CD14-positive monocyte (primary cell): ENCODE data around the gene SMTNL2. TPM values are rescaled to one million over a fixed set of nuclear protein-coding genes. Genes with fewer than 3 reads are reported as not detected.
A peak's percentile ranks its signal among the peaks of the same experiment; 100 is the strongest.

ENCODE experiments used
- DNase-seq, 3 donors: peaks; one replicate each; pipeline ENCODE4 v3.0.0-alpha.2; 2011 to 2022
- H2AFZ ChIP-seq: 2 replicates; pipeline ENCODE4 v1.6.0; 2012; ENCODE audit warnings: mild to moderate bottlenecking, low read depth, low read length, inconsistent platforms; ENCODE audit not compliant: insufficient read depth, poor library complexity, severe bottlenecking
- H3K27ac ChIP-seq, 2 donors: 1 replicate in 1 of 2; 2 replicates in 1 of 2; pipeline ENCODE4 v1.5.1; 2012 to 2013; ENCODE audit warnings: low read length in 2 of 2, control low read depth in 1 of 2, inconsistent platforms in 1 of 2, low read depth in 1 of 2, mild to moderate bottlenecking in 1 of 2
- H3K27me3 ChIP-seq, 2 donors: one replicate each; pipeline versions ENCODE4 v1.6.0 to v1.6.1; 2011 to 2013; ENCODE audit warnings: low read length in 2 of 2; ENCODE audit not compliant: control insufficient read depth in 2 of 2, insufficient read depth in 2 of 2
- H3K36me3 ChIP-seq, 2 donors: replicated peaks in 1 of 2; 1 replicate in 1 of 2; 2 replicates in 1 of 2; pipeline versions ENCODE4 v1.5.1 to v1.6.1; 2012 to 2013; ENCODE audit warnings: low read length in 2 of 2, control low read depth in 1 of 2, inconsistent platforms in 1 of 2, mild to moderate bottlenecking in 1 of 2; ENCODE audit not compliant: insufficient read depth in 2 of 2, control insufficient read depth in 1 of 2
- H3K4me1 ChIP-seq, 2 donors: 1 replicate in 1 of 2; 2 replicates in 1 of 2; pipeline versions ENCODE4 v1.5.1 to v1.6.1; 2012 to 2013; ENCODE audit warnings: low read length in 2 of 2, control low read depth in 1 of 2, inconsistent platforms in 1 of 2, mild to moderate bottlenecking in 1 of 2, moderate library complexity in 1 of 2; ENCODE audit not compliant: insufficient read depth in 2 of 2, control insufficient read depth in 1 of 2
- H3K4me2 ChIP-seq: replicated peaks from 2 replicates; pipeline ENCODE3; 2012; ENCODE audit warnings: low read length, moderate library complexity, mild to moderate bottlenecking; ENCODE audit not compliant: poor library complexity, severe bottlenecking; ENCODE audit errors: extremely low read depth
- H3K4me3 ChIP-seq, 3 experiments: fragments of 200-600 bp in 1 of 3; sonication (generic) in 1 of 3; replicated peaks in 1 of 3; 1 replicate in 2 of 3; 2 replicates in 1 of 3; pipeline ENCODE4 v1.5.1; 2011 to 2013; ENCODE audit warnings: low read length in 3 of 3, mild to moderate bottlenecking in 3 of 3, control low read depth in 2 of 3, low read depth in 2 of 3, inconsistent platforms in 1 of 3, moderate library complexity in 1 of 3
- H3K79me2 ChIP-seq: 2 replicates; pipeline ENCODE4 v1.6.0; 2012; ENCODE audit warnings: mild to moderate bottlenecking, control low read depth, inconsistent platforms, low read length, moderate library complexity; ENCODE audit not compliant: insufficient read depth
- H3K9ac ChIP-seq: 2 replicates; pipeline ENCODE4 v1.6.0; 2017; ENCODE audit warnings: low read length, mild to moderate bottlenecking; ENCODE audit not compliant: insufficient read depth, poor library complexity, severe bottlenecking
- H3K9me3 ChIP-seq, 2 donors: replicated peaks in 1 of 2; 1 replicate in 1 of 2; 2 replicates in 1 of 2; pipeline versions ENCODE4 v1.5.1 to v1.6.1; 2012 to 2013; ENCODE audit warnings: low read length in 2 of 2, control low read depth in 1 of 2; ENCODE audit not compliant: control insufficient read depth in 1 of 2, insufficient read depth in 1 of 2
- H4K20me1 ChIP-seq: 2 replicates; pipeline ENCODE4 v1.6.0; 2012; ENCODE audit warnings: mild to moderate bottlenecking, low read length, control low read depth, moderate library complexity; ENCODE audit not compliant: insufficient read depth
- H3K27ac Mint-ChIP-seq, 7 donors: one replicate each; pipeline ENCODE4 v1.8.0; 2020; ENCODE audit warnings: mild to moderate bottlenecking in 7 of 7, mixed read lengths in 7 of 7, moderate library complexity in 6 of 7, inconsistent platforms in 2 of 7
- H3K27me3 Mint-ChIP-seq, 3 donors: one replicate each; pipeline ENCODE4 v1.8.0; 2021 to 2022; ENCODE audit warnings: low read depth in 3 of 3, mild to moderate bottlenecking in 3 of 3, mixed read lengths in 3 of 3, moderate library complexity in 3 of 3, inconsistent platforms in 1 of 3
- H3K36me3 Mint-ChIP-seq, 2 donors: one replicate each; pipeline ENCODE4 v1.8.0; 2020; ENCODE audit warnings: mixed read lengths in 2 of 2, inconsistent platforms in 1 of 2, mild to moderate bottlenecking in 1 of 2
- H3K4me1 Mint-ChIP-seq: one replicate; pipeline ENCODE4 v1.8.0; 2020; ENCODE audit warnings: mild to moderate bottlenecking, mixed read lengths
- H3K4me3 Mint-ChIP-seq, 2 donors: one replicate each; pipeline ENCODE4 v1.8.0; 2020; ENCODE audit warnings: mild to moderate bottlenecking in 2 of 2, mixed read lengths in 2 of 2, moderate library complexity in 1 of 2
- H3K9me3 Mint-ChIP-seq, 7 donors: one replicate each; pipeline ENCODE4 v1.8.0; 2020 to 2022; ENCODE audit warnings: mixed read lengths in 7 of 7, mild to moderate bottlenecking in 6 of 7, moderate library complexity in 6 of 7, inconsistent platforms in 2 of 7
- CTCF ChIP-seq: fragments of 200-600 bp; IDR thresholded peaks from one replicate; pipeline ENCODE4 v1.8.0; 2022; ENCODE audit warnings: antibody characterized with exemption, mild to moderate bottlenecking
- WGBS: methylation state at CpG from one replicate; pipeline ENCODE4 v1.1.5; 2013; ENCODE audit warnings: missing lambda C conversion rate; ENCODE audit not compliant: insufficient coverage; 5-methylcytosine and 5-hydroxymethylcytosine counted together
- intact Hi-C, 2 donors: fragments of 100-400 bp; cut with micrococcal nuclease; formaldehyde crosslinking; loops; one replicate each; pipeline versions ENCODE4 v1.15.0 to v1.15.1; 2023
- polyA plus RNA-seq, 3 donors: library from polyadenylated mRNA; depleted of rRNA in 1 of 3; unstranded in 2 of 3; stranded (reverse) in 1 of 3; fragments of 300-500 nt in 2 of 3; fragments of >200 nt in 1 of 3; fragmentation: Illumina TruSeq in 2 of 3; gene quantifications; 1 replicate in 2 of 3; 2 replicates in 1 of 3; pipeline ENCODE4 v1.2.3, GENCODE V29; 2012 to 2021

SMTNL2 gene
- polyA plus RNA-seq, 3 donors: 0.08 TPM; not detected in 2

- Mint-ChIP-seq H3K36me3 (peaks cover 52 to 95% of the 10 kb centered on the region in 2 donors), H3K9me3 (no peaks in the 10 kb centered on the region), H3K4me3 (no peak overlapping the region), H3K4me1 (no peaks in the 10 kb centered on the region), H3K27ac (no peak overlapping the region), H3K27me3 (peaks cover 0 to 6% (median 3%) of the 10 kb centered on the region in 3 donors)
- Histone ChIP-seq H3K27me3 (no peaks in the 10 kb centered on the region), H3K79me2 (no peaks in the 10 kb centered on the region), H4K20me1 (no peaks in the 10 kb centered on the region), H3K9me3 (no peaks in the 10 kb centered on the region), H3K36me3 (peaks cover 78 to 90% of the 10 kb centered on the region in 2 donors), H3K4me2 (no peak overlapping the region), H2AFZ (no peak overlapping the region), H3K4me1 (no peaks in the 10 kb centered on the region), H3K9ac (no peak overlapping the region), H3K27ac (no peak overlapping the region), H3K4me3 (no peak overlapping the region)
- intact Hi-C loops: no loop called here
- TF ChIP-seq CTCF: no peak
- DNase-seq: no peak
- WGBS: 98% methylated on average over 8 of the region's 18 CpGs
Measured at GRCh38 chr17:4544951-4545216, 39.4 kb upstream of the SMTNL2 start.

- Histone ChIP-seq H3K79me2 (no peaks in the 10 kb centered on the region), H3K36me3 (peaks cover 78 to 90% of the 10 kb centered on the region in 2 donors), H3K27me3 (no peaks in the 10 kb centered on the region), H3K4me2 (no peak overlapping the region), H3K9ac (no peak overlapping the region), H3K4me1 (no peaks in the 10 kb centered on the region), H2AFZ (no peak overlapping the region), H4K20me1 (no peaks in the 10 kb centered on the region), H3K27ac (no peak overlapping the region), H3K4me3 (no peak overlapping the region), H3K9me3 (no peaks in the 10 kb centered on the region)
- Mint-ChIP-seq H3K4me3 (no peak overlapping the region), H3K36me3 (peaks cover 56 to 95% of the 10 kb centered on the region in 2 donors), H3K9me3 (no peaks in the 10 kb centered on the region), H3K27me3 (peaks cover 0 to 6% (median 3%) of the 10 kb centered on the region in 3 donors), H3K4me1 (no peaks in the 10 kb centered on the region), H3K27ac (peak overlapping the region in 1 of 7 donors; percentile 23)
- no peak for TF ChIP-seq CTCF
- WGBS: 93% methylated on average over 17 of the region's 32 CpGs
- no peak for DNase-seq
- intact Hi-C loops: no loop called here
Measured at GRCh38 chr17:4545217-4545951, 38.9 kb upstream of the SMTNL2 start.
